GM12872 (cell line): ENCODE measurements around the gene AHSP.

Experiments used
- CTCF ChIP-seq: IDR thresholded peaks from 3 replicates; pipeline ENCODE4 v1.5.1; 2011; ENCODE audit warnings: low read depth, mild to moderate bottlenecking, low read length, moderate library complexity; ENCODE audit not compliant: insufficient read depth

AHSP gene

DNA sequence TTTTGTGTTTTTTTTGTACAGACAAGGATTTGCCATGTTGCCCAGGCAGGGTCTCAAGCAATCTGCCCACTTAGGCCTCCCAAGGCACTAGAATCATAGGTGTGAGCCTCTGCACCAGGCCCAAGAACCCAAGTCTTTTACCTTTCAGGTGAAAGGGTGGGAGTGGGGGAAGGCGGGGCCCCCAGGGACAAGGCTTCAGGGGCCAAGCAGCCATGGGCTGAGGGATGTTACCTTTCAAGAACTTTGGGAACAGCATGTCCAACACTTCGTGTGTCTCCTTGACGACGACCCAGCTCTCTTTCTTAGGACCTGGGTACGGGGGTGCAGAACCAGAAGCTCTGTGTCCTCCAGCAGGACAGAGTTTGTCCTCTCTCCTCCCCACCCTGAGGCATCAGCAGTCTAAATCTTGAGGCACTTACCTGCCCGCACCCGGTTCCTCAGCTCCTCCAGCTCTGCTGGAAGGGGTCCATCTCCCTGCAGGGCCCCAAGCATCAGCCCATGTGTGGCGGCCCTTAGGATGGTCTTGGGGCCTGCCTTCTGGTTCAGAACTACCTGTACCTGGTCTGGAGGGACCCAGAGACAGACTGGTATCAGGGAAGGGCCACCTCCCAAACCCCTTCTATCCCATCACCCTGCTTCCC is 35.8 kb upstream of the AHSP start:
- no peak for TF ChIP-seq CTCF

GRCh38 chr16:31493506-31494125 is 34.1 kb upstream of the AHSP start:
- TF ChIP-seq CTCF: no peak

- TF ChIP-seq CTCF: no peak
Measured at GRCh38 chr16:31496670-31497069, 31.0 kb upstream of the AHSP start.

- no peak for TF ChIP-seq CTCF
Measured at GRCh38 chr16:31498493-31498892, 29.2 kb upstream of the AHSP start.

DNA sequence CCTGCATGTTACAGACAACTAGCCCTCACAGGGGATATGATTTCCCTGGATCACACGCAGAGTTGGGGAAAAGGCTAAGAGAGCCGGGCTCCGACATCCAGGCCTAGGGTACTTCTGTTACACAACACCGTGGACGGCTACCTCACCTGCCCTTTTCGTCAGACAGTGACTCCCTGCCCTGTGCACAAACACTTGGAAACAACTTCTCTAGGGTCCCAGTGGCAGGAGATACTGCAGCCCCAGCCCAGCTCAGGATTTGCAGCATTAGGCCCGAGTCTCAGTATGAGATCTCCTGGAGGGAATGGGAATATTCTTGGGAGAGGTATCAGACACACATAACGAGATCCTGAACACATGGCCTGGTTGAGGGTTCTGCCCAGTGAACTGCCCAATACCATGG is 27.8 kb upstream of the AHSP start:
- TF ChIP-seq CTCF: no peak

DNA sequence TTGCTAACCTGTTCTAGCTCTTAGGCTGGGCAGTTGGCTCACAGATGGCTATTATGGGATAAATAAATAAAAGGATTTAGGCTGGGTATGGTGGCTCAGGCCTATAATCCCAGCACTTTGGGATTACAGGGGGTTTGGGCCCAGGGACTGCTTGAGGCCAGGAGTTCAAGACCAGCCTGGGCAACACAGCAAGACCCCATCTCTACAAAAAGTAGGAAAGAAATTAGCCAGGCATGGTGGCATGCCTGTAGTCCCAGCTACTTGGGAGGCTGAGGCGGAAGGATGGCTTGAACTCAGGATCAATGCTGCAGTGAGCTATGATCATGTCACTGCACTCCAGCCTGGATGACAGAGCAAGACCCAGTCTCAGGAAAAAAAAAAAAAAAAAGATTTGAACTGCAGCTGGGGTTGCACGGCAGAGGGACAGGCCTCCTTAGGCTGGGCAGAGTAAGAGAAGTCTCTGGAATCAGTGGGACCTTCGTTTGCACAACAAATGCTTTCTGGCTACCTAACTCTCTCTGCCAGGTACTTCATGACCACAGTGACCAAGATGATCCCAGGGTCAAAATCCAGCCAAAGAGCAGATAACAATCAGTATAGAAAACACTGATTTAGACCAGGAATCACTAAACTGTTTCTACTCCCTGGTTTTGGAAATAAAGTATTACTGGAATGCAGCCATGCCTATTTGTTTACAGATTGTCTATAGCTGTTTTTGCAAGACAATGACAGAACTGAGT is 26.3 kb upstream of the AHSP start:
- TF ChIP-seq CTCF: no peak

DNA sequence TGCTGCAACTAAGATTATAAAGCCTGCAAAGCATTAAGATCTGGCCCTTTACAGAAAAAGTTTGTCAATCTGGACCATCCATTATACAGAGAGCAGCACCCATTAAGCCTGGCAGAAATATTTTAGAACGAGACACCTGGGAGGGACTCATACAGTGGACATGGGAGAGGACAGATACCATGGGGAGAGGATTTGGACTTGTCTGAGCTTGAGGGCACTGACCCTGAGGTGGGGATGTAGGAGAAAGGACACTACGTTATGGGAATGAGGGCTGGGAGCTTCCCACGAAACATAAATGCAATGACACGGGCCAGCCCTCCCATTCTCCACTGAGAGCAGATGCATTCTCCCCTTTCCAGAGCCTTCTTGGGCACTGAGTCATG is 25.7 kb upstream of the AHSP start:
- no peak for TF ChIP-seq CTCF
